Liver (tissue), 5 donors: ENCODE data around the gene FAM185A. TPM values are rescaled to one million over a fixed set of nuclear protein-coding genes. Genes with fewer than 3 reads are reported as not detected.

Experiments used
- polyA plus RNA-seq, 2 donors: library from polyadenylated mRNA; stranded (reverse) in 1 of 2; unstranded in 1 of 2; fragments of 200-250 nt in 1 of 2; fragments of >200 nt in 1 of 2; fragmentation: Nextera tagmentation in 1 of 2; extraction: Ambion mirVana in 1 of 2; gene quantifications; one replicate each; pipeline versions ENCODE4 v1.2.1 to v1.2.3, GENCODE V29; 2013 to 2015
- small RNA-seq: library from RNA; depleted of rRNA; stranded (forward); fragments of <200 nt; gene quantifications from one replicate; pipeline ENCODE3, GENCODE V24; 2014
- total RNA-seq, 2 donors: library from RNA; depleted of rRNA; stranded (reverse); fragments of >200 nt; gene quantifications; one replicate each; pipeline ENCODE4 v1.2.3, GENCODE V29; 2014
- donor health status: healthy.
- donor health status: healthy.
- donor health status: healthy.

The FAM185A gene
- total and polyA plus RNA-seq, 4 donors = 6.3 to 20.7 (median 7.3) TPM

Small RNA genes lying within 50 kb of the gene (small RNA-seq; reads per million reads assigned to genes)
- not detected for gene RNU6-1136P

Other genes starting within 250 kb of the FAM185A start
- 1 to 10 TPM in 1 of 2 donors, under 1 TPM in 1; 0.75 to 4.8 TPM for gene RASA4B, start 231.2 kb upstream of the FAM185A start, total RNA-seq
- gene RASA4B, start 231.2 kb upstream of the FAM185A start, polyA plus RNA-seq = under 1 TPM; 0.62 to 0.72 TPM
- gene UPK3BL2, start 205.3 kb upstream of the FAM185A start, total RNA-seq = 1 to 10 TPM; 4.5 to 7.3 TPM
- gene UPK3BL2, start 205.3 kb upstream of the FAM185A start, polyA plus RNA-seq = 10 to 100 TPM in 1 of 2 donors, under 1 TPM in 1; 0.33 to 12.8 TPM
- under 1 TPM in 1 of 2 donors, not detected in 1; 0.08 TPM for gene SPDYE2, start 197.8 kb upstream of the FAM185A start, total RNA-seq
- gene SPDYE2, start 197.8 kb upstream of the FAM185A start, polyA plus RNA-seq = 1 to 10 TPM in 1 of 2 donors, not detected in 1; 2.6 TPM
- 10 to 100 TPM; 27.7 to 60.7 TPM for gene POLR2J3, start 176.4 kb upstream of the FAM185A start, total RNA-seq
- 10 to 100 TPM in 1 of 2 donors, 1 to 10 TPM in 1; 2.8 to 62.1 TPM for gene POLR2J3, start 176.4 kb upstream of the FAM185A start, polyA plus RNA-seq
- gene RASA4, start 132.2 kb upstream of the FAM185A start, total RNA-seq = 1 to 10 TPM; 3.7 to 7.3 TPM
- 1 to 10 TPM; 1.1 to 3.0 TPM for gene RASA4, start 132.2 kb upstream of the FAM185A start, polyA plus RNA-seq
- 10 to 100 TPM in 1 of 2 donors, 1 to 10 TPM in 1; 4.4 to 11.1 TPM for gene UPK3BL1, start 106.2 kb upstream of the FAM185A start, total RNA-seq
- 10 to 100 TPM in 1 of 2 donors, 1 to 10 TPM in 1; 4.0 to 19.9 TPM for gene UPK3BL1, start 106.2 kb upstream of the FAM185A start, polyA plus RNA-seq
- not detected for gene SPDYE2B, start 98.7 kb upstream of the FAM185A start, total RNA-seq
- under 1 TPM in 1 of 2 donors, not detected in 1; 0.28 TPM for gene SPDYE2B, start 98.7 kb upstream of the FAM185A start, polyA plus RNA-seq
- gene POLR2J2, start 77.3 kb upstream of the FAM185A start, total RNA-seq = 1 to 10 TPM; 3.9 to 5.5 TPM
- 1 to 10 TPM in 1 of 2 donors, under 1 TPM in 1; 0.14 to 6.3 TPM for gene POLR2J2, start 77.3 kb upstream of the FAM185A start, polyA plus RNA-seq
- gene LRRC17, start 164.0 kb downstream of the FAM185A start, total RNA-seq = 10 to 100 TPM in 1 of 2 donors, 1 to 10 TPM in 1; 1.6 to 11.3 TPM
- gene LRRC17, start 164.0 kb downstream of the FAM185A start, polyA plus RNA-seq = 1 to 10 TPM; 1.1 to 1.3 TPM